ENCODE data around the gene LHFPL6.

DNA sequence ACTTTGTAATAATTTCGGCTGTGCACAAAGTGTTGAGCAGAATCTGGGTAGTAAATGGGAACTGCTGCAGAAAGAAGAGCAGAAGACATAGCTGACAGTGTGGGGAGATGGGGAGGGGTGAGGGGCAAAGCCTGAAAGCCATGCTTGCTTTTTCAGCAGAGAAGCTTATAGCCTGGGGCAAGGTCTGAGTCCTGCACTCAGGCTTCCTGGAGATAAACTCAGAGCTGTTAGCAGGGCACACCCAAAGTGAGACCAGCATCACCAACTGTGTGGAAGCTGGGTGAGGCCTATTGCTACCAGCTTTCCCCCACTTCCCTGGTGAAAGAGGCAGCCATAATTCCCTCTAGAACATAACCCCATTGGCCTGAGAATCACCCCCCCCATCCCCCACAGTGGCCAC, 15.6 kb upstream of the LHFPL6 start:
- TF ChIP-seq CTCF (IDR thresholded peaks at IDR 0.05) (no peak), POLR2A (IDR thresholded peaks at IDR 0.05) (no peak)
